CD14-positive monocyte (primary cell): ENCODE measurements around the gene KDELR1. TPM values are rescaled to one million over a fixed set of nuclear protein-coding genes. Genes with fewer than 3 reads are reported as not detected.

Experiments
- DNase-seq, 3 donors: peaks; one replicate each; pipeline ENCODE4 v3.0.0-alpha.2; 2011 to 2022
- H2AFZ ChIP-seq: 2 replicates; pipeline ENCODE4 v1.6.0; 2012; ENCODE audit warnings: mild to moderate bottlenecking, low read depth, low read length, inconsistent platforms; ENCODE audit not compliant: insufficient read depth, poor library complexity, severe bottlenecking
- H3K27ac ChIP-seq, 2 donors: 1 replicate in 1 of 2; 2 replicates in 1 of 2; pipeline ENCODE4 v1.5.1; 2012 to 2013; ENCODE audit warnings: low read length in 2 of 2, control low read depth in 1 of 2, inconsistent platforms in 1 of 2, low read depth in 1 of 2, mild to moderate bottlenecking in 1 of 2
- H3K27me3 ChIP-seq, 2 donors: one replicate each; pipeline versions ENCODE4 v1.6.0 to v1.6.1; 2011 to 2013; ENCODE audit warnings: low read length in 2 of 2; ENCODE audit not compliant: control insufficient read depth in 2 of 2, insufficient read depth in 2 of 2
- H3K36me3 ChIP-seq, 2 donors: replicated peaks in 1 of 2; 1 replicate in 1 of 2; 2 replicates in 1 of 2; pipeline versions ENCODE4 v1.5.1 to v1.6.1; 2012 to 2013; ENCODE audit warnings: low read length in 2 of 2, control low read depth in 1 of 2, inconsistent platforms in 1 of 2, mild to moderate bottlenecking in 1 of 2; ENCODE audit not compliant: insufficient read depth in 2 of 2, control insufficient read depth in 1 of 2
- H3K4me1 ChIP-seq, 2 donors: 1 replicate in 1 of 2; 2 replicates in 1 of 2; pipeline versions ENCODE4 v1.5.1 to v1.6.1; 2012 to 2013; ENCODE audit warnings: low read length in 2 of 2, control low read depth in 1 of 2, inconsistent platforms in 1 of 2, mild to moderate bottlenecking in 1 of 2, moderate library complexity in 1 of 2; ENCODE audit not compliant: insufficient read depth in 2 of 2, control insufficient read depth in 1 of 2
- H3K4me2 ChIP-seq: replicated peaks from 2 replicates; pipeline ENCODE3; 2012; ENCODE audit warnings: low read length, moderate library complexity, mild to moderate bottlenecking; ENCODE audit not compliant: poor library complexity, severe bottlenecking; ENCODE audit errors: extremely low read depth
- H3K4me3 ChIP-seq, 3 experiments: fragments of 200-600 bp in 1 of 3; sonication (generic) in 1 of 3; replicated peaks in 1 of 3; 1 replicate in 2 of 3; 2 replicates in 1 of 3; pipeline ENCODE4 v1.5.1; 2011 to 2013; ENCODE audit warnings: low read length in 3 of 3, mild to moderate bottlenecking in 3 of 3, control low read depth in 2 of 3, low read depth in 2 of 3, inconsistent platforms in 1 of 3, moderate library complexity in 1 of 3
- H3K79me2 ChIP-seq: 2 replicates; pipeline ENCODE4 v1.6.0; 2012; ENCODE audit warnings: mild to moderate bottlenecking, control low read depth, inconsistent platforms, low read length, moderate library complexity; ENCODE audit not compliant: insufficient read depth
- H3K9ac ChIP-seq: 2 replicates; pipeline ENCODE4 v1.6.0; 2017; ENCODE audit warnings: low read length, mild to moderate bottlenecking; ENCODE audit not compliant: insufficient read depth, poor library complexity, severe bottlenecking
- H3K9me3 ChIP-seq, 2 donors: replicated peaks in 1 of 2; 1 replicate in 1 of 2; 2 replicates in 1 of 2; pipeline versions ENCODE4 v1.5.1 to v1.6.1; 2012 to 2013; ENCODE audit warnings: low read length in 2 of 2, control low read depth in 1 of 2; ENCODE audit not compliant: control insufficient read depth in 1 of 2, insufficient read depth in 1 of 2
- H4K20me1 ChIP-seq: 2 replicates; pipeline ENCODE4 v1.6.0; 2012; ENCODE audit warnings: mild to moderate bottlenecking, low read length, control low read depth, moderate library complexity; ENCODE audit not compliant: insufficient read depth
- H3K27ac Mint-ChIP-seq, 7 donors: one replicate each; pipeline ENCODE4 v1.8.0; 2020; ENCODE audit warnings: mild to moderate bottlenecking in 7 of 7, mixed read lengths in 7 of 7, moderate library complexity in 6 of 7, inconsistent platforms in 2 of 7
- H3K27me3 Mint-ChIP-seq, 3 donors: one replicate each; pipeline ENCODE4 v1.8.0; 2021 to 2022; ENCODE audit warnings: low read depth in 3 of 3, mild to moderate bottlenecking in 3 of 3, mixed read lengths in 3 of 3, moderate library complexity in 3 of 3, inconsistent platforms in 1 of 3
- H3K36me3 Mint-ChIP-seq, 2 donors: one replicate each; pipeline ENCODE4 v1.8.0; 2020; ENCODE audit warnings: mixed read lengths in 2 of 2, inconsistent platforms in 1 of 2, mild to moderate bottlenecking in 1 of 2
- H3K4me1 Mint-ChIP-seq: one replicate; pipeline ENCODE4 v1.8.0; 2020; ENCODE audit warnings: mild to moderate bottlenecking, mixed read lengths
- H3K4me3 Mint-ChIP-seq, 2 donors: one replicate each; pipeline ENCODE4 v1.8.0; 2020; ENCODE audit warnings: mild to moderate bottlenecking in 2 of 2, mixed read lengths in 2 of 2, moderate library complexity in 1 of 2
- H3K9me3 Mint-ChIP-seq, 7 donors: one replicate each; pipeline ENCODE4 v1.8.0; 2020 to 2022; ENCODE audit warnings: mixed read lengths in 7 of 7, mild to moderate bottlenecking in 6 of 7, moderate library complexity in 6 of 7, inconsistent platforms in 2 of 7
- WGBS: methylation state at CpG from one replicate; pipeline ENCODE4 v1.1.5; 2013; ENCODE audit warnings: missing lambda C conversion rate; ENCODE audit not compliant: insufficient coverage; 5-methylcytosine and 5-hydroxymethylcytosine counted together
- intact Hi-C, 2 donors: fragments of 100-400 bp; cut with micrococcal nuclease; formaldehyde crosslinking; loops; one replicate each; pipeline versions ENCODE4 v1.15.0 to v1.15.1; 2023
- polyA plus RNA-seq, 3 donors: library from polyadenylated mRNA; depleted of rRNA in 1 of 3; unstranded in 2 of 3; stranded (reverse) in 1 of 3; fragments of 300-500 nt in 2 of 3; fragments of >200 nt in 1 of 3; fragmentation: Illumina TruSeq in 2 of 3; gene quantifications; 1 replicate in 2 of 3; 2 replicates in 1 of 3; pipeline ENCODE4 v1.2.3, GENCODE V29; 2012 to 2021
- TF ChIP-seq, protein P1 (sequence below): fragments of 200-600 bp; IDR thresholded peaks from one replicate; pipeline ENCODE4 v1.8.0; 2022; ENCODE audit warnings: antibody characterized with exemption, mild to moderate bottlenecking

The KDELR1 gene
- polyA plus RNA-seq, 3 donors: 42.0 to 72.0 (median 51.3) TPM

GRCh38 chr19:48381178-48381950 is 10.0 kb downstream of the KDELR1 start:
- Histone ChIP-seq H3K27ac (no peak overlapping the region), H3K27me3 (no peaks in the 10 kb centered on the region), H3K9ac (no peak overlapping the region), H3K4me2 (no peak overlapping the region), H3K9me3 (no peaks in the 10 kb centered on the region), H4K20me1 (no peaks in the 10 kb centered on the region), H2AFZ (no peak overlapping the region), H3K36me3 (peaks cover 36 to 56% of the 10 kb centered on the region in 2 donors), H3K79me2 (no peaks in the 10 kb centered on the region), H3K4me1 (peaks cover 0 to 5% of the 10 kb centered on the region in 2 donors), H3K4me3 (no peak overlapping the region)
- Mint-ChIP-seq H3K27ac (peak overlapping the region in 3 of 7 donors; percentile 21 to 26 (median 26)), H3K4me1 (peaks cover 10% of the 10 kb centered on the region), H3K36me3 (peaks cover 49 to 62% of the 10 kb centered on the region in 2 donors), H3K9me3 (peaks cover 0 to 2% (median 0%) of the 10 kb centered on the region in 7 donors), H3K4me3 (no peak overlapping the region), H3K27me3 (peaks cover 0 to 4% (median 1%) of the 10 kb centered on the region in 3 donors)
- intact Hi-C loops: no loop called here
- no peak for DNase-seq
- TF ChIP-seq, protein P1, sequence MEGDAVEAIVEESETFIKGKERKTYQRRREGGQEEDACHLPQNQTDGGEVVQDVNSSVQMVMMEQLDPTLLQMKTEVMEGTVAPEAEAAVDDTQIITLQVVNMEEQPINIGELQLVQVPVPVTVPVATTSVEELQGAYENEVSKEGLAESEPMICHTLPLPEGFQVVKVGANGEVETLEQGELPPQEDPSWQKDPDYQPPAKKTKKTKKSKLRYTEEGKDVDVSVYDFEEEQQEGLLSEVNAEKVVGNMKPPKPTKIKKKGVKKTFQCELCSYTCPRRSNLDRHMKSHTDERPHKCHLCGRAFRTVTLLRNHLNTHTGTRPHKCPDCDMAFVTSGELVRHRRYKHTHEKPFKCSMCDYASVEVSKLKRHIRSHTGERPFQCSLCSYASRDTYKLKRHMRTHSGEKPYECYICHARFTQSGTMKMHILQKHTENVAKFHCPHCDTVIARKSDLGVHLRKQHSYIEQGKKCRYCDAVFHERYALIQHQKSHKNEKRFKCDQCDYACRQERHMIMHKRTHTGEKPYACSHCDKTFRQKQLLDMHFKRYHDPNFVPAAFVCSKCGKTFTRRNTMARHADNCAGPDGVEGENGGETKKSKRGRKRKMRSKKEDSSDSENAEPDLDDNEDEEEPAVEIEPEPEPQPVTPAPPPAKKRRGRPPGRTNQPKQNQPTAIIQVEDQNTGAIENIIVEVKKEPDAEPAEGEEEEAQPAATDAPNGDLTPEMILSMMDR: no peak
- WGBS: 93% methylated on average over 2 of the region's 11 CpGs

DNA sequence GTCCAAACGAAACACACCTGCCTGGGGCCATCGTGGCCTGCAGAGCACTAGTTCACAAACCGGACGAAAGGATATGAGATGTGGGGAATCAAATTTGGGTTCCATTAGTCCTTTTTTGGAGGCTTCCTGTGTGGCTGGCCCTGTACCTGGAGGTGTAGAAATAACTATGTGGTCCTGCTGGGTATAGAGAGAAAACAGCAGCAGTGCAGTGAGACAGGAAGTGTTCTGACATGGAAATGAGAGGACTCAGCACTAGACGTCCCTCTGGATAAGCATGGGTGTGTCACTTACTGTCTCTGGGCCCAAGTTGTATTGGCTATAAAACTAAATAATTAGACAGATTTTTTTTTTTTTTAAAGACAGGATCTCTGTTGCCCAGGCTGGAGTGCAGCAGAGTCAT is 12.3 kb downstream of the KDELR1 start:
- H3K9ac ChIP-seq: no peak overlapping the region
- DNase-seq: no peak
- H3K27ac ChIP-seq: no peak overlapping the region
- Mint-ChIP-seq H3K27ac (peak overlapping the region in 2 of 7 donors; percentile 41 to 68), H3K9me3 (peaks cover 0 to 2% (median 0%) of the 10 kb centered on the region in 7 donors), H3K36me3 (peaks cover 27 to 39% of the 10 kb centered on the region in 2 donors), H3K27me3 (peaks cover 0 to 4% (median 2%) of the 10 kb centered on the region in 3 donors), H3K4me1 (peaks cover 10% of the 10 kb centered on the region), H3K4me3 (no peak overlapping the region)
- no peak overlapping the region for H3K4me2 ChIP-seq
- H3K9me3 ChIP-seq: no peaks in the 10 kb centered on the region
- intact Hi-C loops: no loop called here
- WGBS: 90% methylated on average over 4 of the region's 5 CpGs
- H3K4me1 ChIP-seq: peaks cover 0 to 5% of the 10 kb centered on the region in 2 donors
- no peak overlapping the region for H2AFZ ChIP-seq
- H3K4me3 ChIP-seq: no peak overlapping the region
- H4K20me1 ChIP-seq: no peaks in the 10 kb centered on the region
- no peaks in the 10 kb centered on the region for H3K27me3 ChIP-seq
- H3K36me3 ChIP-seq: peaks cover 22 to 33% of the 10 kb centered on the region in 2 donors
- no peaks in the 10 kb centered on the region for H3K79me2 ChIP-seq
- TF ChIP-seq, protein P1: no peak
